Activated CD4-positive, alpha-beta T cell treated with anti-CD3 and anti-CD28 coated beads for 4 hours (primary cell): ENCODE data around the gene OR6C4.
"Not testable (repeated sequence)": the region's sequence is repeated elsewhere in the genome, so short reads cannot be mapped to it uniquely, and the experiment has no call there.

ENCODE experiments used
- DNase-seq, 2 donors: peaks; one replicate each; pipeline ENCODE4 v3.0.0-alpha.2; 2020

OR6C4 gene

GRCh38 chr12:55549302-55549701 is at the start of gene OR6C4:
OR6C4 (plus strand) TSS chr12:55549602; CDS start chr12:55551227, 1,625 bp downstream.
- DNase-seq = no peak

GRCh38 chr12:55499810-55500252 is 49.6 kb upstream of the OR6C4 start:
- DNase-seq = no peak

GRCh38 chr12:55501601-55502000 is 47.8 kb upstream of the OR6C4 start:
- no peak for DNase-seq

GRCh38 chr12:55515696-55516095 is 33.7 kb upstream of the OR6C4 start:
- DNase-seq = no peak

- DNase-seq = no peak
Observed at GRCh38 chr12:55516391-55516790, 33.0 kb upstream of the OR6C4 start.

GRCh38 chr12:55548235-55548634 is 1.2 kb upstream of the OR6C4 start:
- DNase-seq = not testable (repeated sequence)

GRCh38 chr12:55548756-55549155 is 646 bp upstream of the OR6C4 start:
- DNase-seq = no peak

GRCh38 chr12:55554296-55554695 is 4.9 kb downstream of the OR6C4 start:
- DNase-seq = no peak

GRCh38 chr12:55570060-55570459 is 20.7 kb downstream of the OR6C4 start:
- not testable (repeated sequence) for DNase-seq

- DNase-seq = not testable (repeated sequence)
Observed at GRCh38 chr12:55570689-55571088, 21.3 kb downstream of the OR6C4 start.

- no peak for DNase-seq
Observed at GRCh38 chr12:55572168-55572567, 22.8 kb downstream of the OR6C4 start, which contains the start of gene OR2AP1. OR2AP1 (plus strand) TSS chr12:55572468; CDS start chr12:55574415, 1,947 bp downstream.

- no peak for DNase-seq
Observed at GRCh38 chr12:55582066-55582465, 32.7 kb downstream of the OR6C4 start.

- DNase-seq = no peak
Observed at GRCh38 chr12:55585817-55586216, 36.4 kb downstream of the OR6C4 start.

GRCh38 chr12:55590152-55590551 is 40.8 kb downstream of the OR6C4 start:
- DNase-seq = not testable (repeated sequence)
